Ascending aorta (tissue), 2 donors: ENCODE measurements around the gene RAB11FIP4. TPM values are rescaled to one million over a fixed set of nuclear protein-coding genes. Genes with fewer than 3 reads are reported as not detected.

Source experiments
- DNase-seq, 2 donors: peaks; one replicate each; pipeline ENCODE4 v3.0.0-alpha.2; 2019; ENCODE audit warnings: low spot score in 2 of 2
- H3K27ac ChIP-seq, 2 donors: fragments of 200-600 bp; sonication (generic); one replicate each; pipeline ENCODE4 v1.5.1; 2016 to 2017; ENCODE audit warnings: mild to moderate bottlenecking in 1 of 2
- H3K27me3 ChIP-seq: fragments of 200-600 bp; sonication (generic); one replicate; pipeline ENCODE4 v1.5.1; 2017
- H3K36me3 ChIP-seq, 2 donors: fragments of 200-600 bp; sonication (generic); one replicate each; pipeline ENCODE4 v1.5.1; 2016
- H3K4me1 ChIP-seq, 2 donors: fragments of 200-600 bp; sonication (generic); one replicate each; pipeline ENCODE4 v1.5.1; 2016 to 2017; ENCODE audit warnings: mild to moderate bottlenecking in 1 of 2
- H3K4me3 ChIP-seq, 2 donors: fragments of 200-600 bp; sonication (generic); one replicate each; pipeline ENCODE4 v1.5.1; 2016 to 2017; ENCODE audit warnings: mild to moderate bottlenecking in 1 of 2
- H3K9me3 ChIP-seq, 2 donors: fragments of 200-600 bp; sonication (generic); one replicate each; pipeline ENCODE4 v1.5.1; 2016
- intact Hi-C: fragments of 100-400 bp; cut with DNase I; formaldehyde crosslinking; loops from one replicate; pipeline ENCODE4 v1.15.1; 2023
- total RNA-seq: library from RNA; depleted of rRNA; stranded (reverse); fragments of >200 nt; gene quantifications from one replicate; pipeline ENCODE4 v1.1.0, GENCODE V29; 2016
- TF ChIP-seq, protein P1 (sequence below), 3 experiments: fragments of 200-600 bp in 2 of 3; fragments of 450-650 bp in 1 of 3; sonication (generic) in 2 of 3; IDR thresholded peaks; one replicate each; pipeline ENCODE4 v1.5.1; 2016 to 2019; ENCODE audit warnings: antibody characterized with exemption in 3 of 3, mild to moderate bottlenecking in 1 of 3, moderate library complexity in 1 of 3

Gene RAB11FIP4
- total RNA-seq, 1 donor from 2014 or later = 0.85 TPM

DNA sequence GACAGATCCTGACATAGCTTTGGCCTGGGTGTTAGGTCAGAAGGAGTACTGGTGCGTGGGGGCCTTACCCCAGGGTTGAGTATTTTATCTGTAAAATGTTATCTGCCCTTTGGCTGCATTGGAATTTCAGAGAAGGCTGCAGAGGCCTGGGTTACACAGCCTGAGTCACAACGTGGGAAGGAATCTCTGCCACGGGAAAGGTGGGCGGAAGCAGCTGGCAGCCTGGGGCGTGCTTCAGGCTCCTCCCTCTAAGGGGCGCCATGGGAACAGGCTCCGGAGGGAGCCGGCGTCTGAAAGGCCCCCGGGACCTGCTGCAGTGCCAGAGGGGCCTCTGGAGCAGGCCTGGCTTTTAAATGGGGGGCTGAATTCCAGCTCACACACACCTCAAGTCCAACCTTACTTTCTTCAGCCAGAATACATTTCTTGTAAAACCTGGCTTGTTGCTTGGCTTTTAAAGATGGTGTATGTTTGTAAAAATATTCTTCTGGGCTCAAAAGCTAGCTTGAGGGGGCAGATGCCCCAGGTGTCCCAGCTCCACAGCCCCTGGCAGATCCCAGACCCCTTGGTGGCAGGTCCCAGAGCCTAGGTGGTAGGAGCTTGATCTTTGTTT, 142.2 kb downstream of the RAB11FIP4 start:
- Histone ChIP-seq H3K36me3 (no peaks in the 10 kb centered on the region), H3K9me3 (no peaks in the 10 kb centered on the region), H3K4me1 (peaks cover 0 to 13% of the 10 kb centered on the region in 2 donors), H3K4me3 (no peak overlapping the region), H3K27me3 (no peaks in the 10 kb centered on the region), H3K27ac (peak overlapping the region; percentile 26 to 27)
- intact Hi-C loops = no loop called here
- DNase-seq = no peak
- TF ChIP-seq, protein P1, sequence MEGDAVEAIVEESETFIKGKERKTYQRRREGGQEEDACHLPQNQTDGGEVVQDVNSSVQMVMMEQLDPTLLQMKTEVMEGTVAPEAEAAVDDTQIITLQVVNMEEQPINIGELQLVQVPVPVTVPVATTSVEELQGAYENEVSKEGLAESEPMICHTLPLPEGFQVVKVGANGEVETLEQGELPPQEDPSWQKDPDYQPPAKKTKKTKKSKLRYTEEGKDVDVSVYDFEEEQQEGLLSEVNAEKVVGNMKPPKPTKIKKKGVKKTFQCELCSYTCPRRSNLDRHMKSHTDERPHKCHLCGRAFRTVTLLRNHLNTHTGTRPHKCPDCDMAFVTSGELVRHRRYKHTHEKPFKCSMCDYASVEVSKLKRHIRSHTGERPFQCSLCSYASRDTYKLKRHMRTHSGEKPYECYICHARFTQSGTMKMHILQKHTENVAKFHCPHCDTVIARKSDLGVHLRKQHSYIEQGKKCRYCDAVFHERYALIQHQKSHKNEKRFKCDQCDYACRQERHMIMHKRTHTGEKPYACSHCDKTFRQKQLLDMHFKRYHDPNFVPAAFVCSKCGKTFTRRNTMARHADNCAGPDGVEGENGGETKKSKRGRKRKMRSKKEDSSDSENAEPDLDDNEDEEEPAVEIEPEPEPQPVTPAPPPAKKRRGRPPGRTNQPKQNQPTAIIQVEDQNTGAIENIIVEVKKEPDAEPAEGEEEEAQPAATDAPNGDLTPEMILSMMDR (IDR thresholded peaks at IDR 0.05) = peak; percentile 24 to 49 (median 26)

DNA sequence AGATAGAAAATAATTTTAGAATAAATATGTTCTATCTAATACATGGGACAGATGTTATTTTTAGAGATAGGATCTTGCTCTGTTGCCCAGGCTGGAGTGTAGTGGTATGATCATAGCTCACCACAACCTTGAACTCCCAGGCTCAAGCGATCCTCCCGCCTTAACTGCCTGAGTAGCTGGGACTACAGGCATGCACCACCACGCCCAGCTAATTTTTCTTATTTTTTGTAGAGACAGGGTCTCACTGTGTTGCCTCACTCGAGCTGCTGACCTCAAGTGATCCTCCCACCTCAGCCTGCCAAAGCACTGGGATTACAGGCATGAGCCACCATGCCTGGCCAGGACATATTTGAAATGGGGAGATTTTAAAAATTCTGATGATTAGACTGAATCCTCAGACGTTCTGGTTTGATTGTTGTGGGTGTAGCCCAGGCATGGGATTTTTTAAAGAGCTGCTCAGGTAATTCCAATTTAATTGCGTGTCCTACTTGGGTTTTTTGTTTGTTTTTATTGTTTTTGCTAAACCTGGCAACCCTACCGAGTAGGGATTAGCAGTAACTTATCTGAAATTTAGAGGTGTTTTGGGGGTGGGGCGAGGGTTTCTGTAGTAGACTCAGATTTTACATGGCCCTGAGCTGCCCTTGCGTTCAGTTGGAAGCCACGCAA, 142.9 kb downstream of the RAB11FIP4 start:
- H3K4me1 ChIP-seq = peaks cover 0 to 13% of the 10 kb centered on the region in 2 donors
- H3K9me3 ChIP-seq = no peaks in the 10 kb centered on the region
- H3K27ac ChIP-seq = no peak overlapping the region
- no peaks in the 10 kb centered on the region for H3K27me3 ChIP-seq
- DNase-seq = no peak
- TF ChIP-seq, protein P1 (IDR thresholded peaks at IDR 0.05) = no peak
- H3K36me3 ChIP-seq = no peaks in the 10 kb centered on the region
- H3K4me3 ChIP-seq = no peak overlapping the region
- intact Hi-C loops = no loop called here

DNA sequence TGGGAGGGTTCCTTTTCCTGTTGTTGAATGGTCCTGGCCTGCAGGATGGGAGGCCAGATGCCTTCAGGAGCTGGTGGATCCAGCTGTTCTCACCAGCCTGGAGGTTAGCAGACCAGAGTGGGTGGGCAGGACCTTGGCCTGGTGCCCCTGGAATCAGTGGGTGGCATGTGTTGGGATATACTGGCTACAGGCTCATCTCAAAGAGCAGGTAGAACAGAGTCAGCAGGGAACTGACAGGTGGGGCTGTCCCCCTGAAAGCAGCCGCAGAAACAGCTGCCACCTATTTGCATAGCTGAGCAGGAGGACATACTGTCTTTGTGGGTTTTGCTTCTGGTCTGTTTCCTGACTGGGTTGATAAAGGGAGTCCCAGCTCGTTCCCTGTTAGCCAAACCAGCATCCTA, 144.1 kb downstream of the RAB11FIP4 start:
- H3K27me3 ChIP-seq = no peaks in the 10 kb centered on the region
- intact Hi-C loops = no loop called here
- TF ChIP-seq, protein P1 (IDR thresholded peaks at IDR 0.05) = no peak

GRCh38 chr17:31536451-31536850, 145.0 kb downstream of the RAB11FIP4 start:
- H3K9me3 ChIP-seq = no peaks in the 10 kb centered on the region
- TF ChIP-seq, protein P1 (IDR thresholded peaks at IDR 0.05) = no peak
- no peaks in the 10 kb centered on the region for H3K27me3 ChIP-seq
- H3K27ac ChIP-seq = no peak overlapping the region
- DNase-seq = no peak
- no peaks in the 10 kb centered on the region for H3K36me3 ChIP-seq
- intact Hi-C loops = no loop called here
- H3K4me3 ChIP-seq = no peak overlapping the region
- H3K4me1 ChIP-seq = peaks cover 0 to 13% of the 10 kb centered on the region in 2 donors

More for the DNA sequence above, 144.1 kb downstream of the RAB11FIP4 start:
- H3K27ac ChIP-seq = no peak overlapping the region
- no peaks in the 10 kb centered on the region for H3K9me3 ChIP-seq
- no peak for DNase-seq
- H3K4me3 ChIP-seq = no peak overlapping the region
- H3K4me1 ChIP-seq = peaks cover 0 to 13% of the 10 kb centered on the region in 2 donors
- no peaks in the 10 kb centered on the region for H3K36me3 ChIP-seq

DNA sequence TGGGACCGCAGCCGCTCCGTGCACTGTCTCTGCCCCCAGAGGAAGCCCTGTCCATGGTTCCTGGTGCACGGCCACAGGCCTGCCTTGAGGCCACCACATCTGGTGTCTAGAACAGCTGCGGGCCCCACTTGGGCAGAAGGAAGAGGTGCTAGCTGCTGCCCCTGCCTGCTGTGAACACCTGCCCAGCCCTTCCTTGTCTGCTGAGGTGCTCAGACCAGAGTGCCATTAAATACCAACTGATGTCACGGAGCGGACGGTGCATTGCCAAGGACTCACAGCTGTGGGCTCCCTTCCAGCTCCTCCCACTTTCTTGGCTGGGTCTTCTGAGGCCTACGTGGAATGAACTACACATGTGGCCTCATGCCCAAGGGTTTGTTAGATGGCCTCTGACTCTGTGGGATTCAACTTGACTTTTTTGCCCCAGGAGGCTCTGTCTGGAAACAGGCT, 146.1 kb downstream of the RAB11FIP4 start:
- H3K9me3 ChIP-seq = no peaks in the 10 kb centered on the region
- TF ChIP-seq, protein P1 (IDR thresholded peaks at IDR 0.05) = no peak
- intact Hi-C loops = no loop called here
- DNase-seq = peak in 1 of 2 donors; percentile 72
- peaks cover 0 to 13% of the 10 kb centered on the region in 2 donors for H3K4me1 ChIP-seq
- H3K4me3 ChIP-seq = no peak overlapping the region
- no peaks in the 10 kb centered on the region for H3K27me3 ChIP-seq
- H3K36me3 ChIP-seq = no peaks in the 10 kb centered on the region
- no peak overlapping the region for H3K27ac ChIP-seq
